ENCODE measurements around the gene PRSS48.
"Not testable (repeated sequence)": the region's sequence is repeated elsewhere in the genome, so short reads cannot be mapped to it uniquely, and the experiment has no call there.

Gene PRSS48

GRCh38 chr4:151257704-151258103 lies 19.3 kb upstream of the PRSS48 start:
- DNase-seq, result no peak
- intact Hi-C loops (cut with DNase I), result no loop called here

GRCh38 chr4:151259752-151260151 lies 17.2 kb upstream of the PRSS48 start:
- DNase-seq, result no peak

GRCh38 chr4:151260526-151260925 lies 16.4 kb upstream of the PRSS48 start:
- intact Hi-C loops (cut with DNase I), result no loop called here

More at GRCh38 chr4:151259752-151260151, 17.2 kb upstream of the PRSS48 start:
- intact Hi-C loops (cut with DNase I), result no loop called here

GRCh38 chr4:151263455-151263854 lies 13.5 kb upstream of the PRSS48 start:
- intact Hi-C loops (cut with DNase I), result no loop called here
- no peak for DNase-seq

More at GRCh38 chr4:151260526-151260925, 16.4 kb upstream of the PRSS48 start:
- no peak for DNase-seq

GRCh38 chr4:151266497-151266896 lies 10.5 kb upstream of the PRSS48 start:
- intact Hi-C loops (cut with DNase I), result no loop called here
- no peak for DNase-seq

GRCh38 chr4:151267104-151267503 lies 9.9 kb upstream of the PRSS48 start:
- no peak for DNase-seq
- intact Hi-C loops (cut with DNase I), result no loop called here

- DNase-seq, result no peak
- intact Hi-C loops (cut with DNase I), result no loop called here
Measured at GRCh38 chr4:151267822-151268535, 9.0 kb upstream of the PRSS48 start.

GRCh38 chr4:151268905-151269304 lies 8.1 kb upstream of the PRSS48 start:
- DNase-seq; intact Hi-C loops (cut with DNase I): not testable (repeated sequence)

- intact Hi-C loops (cut with DNase I), result no loop called here
- no peak for DNase-seq
Measured at GRCh38 chr4:151284534-151285245, 7.7 kb downstream of the PRSS48 start.

GRCh38 chr4:151287409-151287808 lies 10.4 kb downstream of the PRSS48 start:
- DNase-seq, result no peak
- intact Hi-C loops (cut with DNase I), result no loop called here

GRCh38 chr4:151291485-151291884 lies 14.5 kb downstream of the PRSS48 start:
- no peak for DNase-seq

GRCh38 chr4:151292038-151292437 lies 15.1 kb downstream of the PRSS48 start:
- intact Hi-C loops (cut with DNase I), result no loop called here
- DNase-seq, result no peak

More at GRCh38 chr4:151291485-151291884, 14.5 kb downstream of the PRSS48 start:
- intact Hi-C loops (cut with DNase I), result no loop called here

- no peak for DNase-seq
- intact Hi-C loops (cut with DNase I), result no loop called here
Measured at GRCh38 chr4:151294833-151295496, 18.0 kb downstream of the PRSS48 start.

GRCh38 chr4:151296227-151296626 lies 19.3 kb downstream of the PRSS48 start:
- intact Hi-C loops (cut with DNase I), result no loop called here

GRCh38 chr4:151297170-151297569 lies 20.2 kb downstream of the PRSS48 start:
- DNase-seq, result no peak
- intact Hi-C loops (cut with DNase I), result no loop called here

More at GRCh38 chr4:151296227-151296626, 19.3 kb downstream of the PRSS48 start:
- no peak for DNase-seq

- intact Hi-C loops (cut with DNase I), result no loop called here
- DNase-seq, result no peak
Measured at GRCh38 chr4:151302432-151302831, 25.5 kb downstream of the PRSS48 start.

- intact Hi-C loops (cut with DNase I), result no loop called here
- DNase-seq, result no peak
Measured at GRCh38 chr4:151304226-151304625, 27.3 kb downstream of the PRSS48 start.

- intact Hi-C loops (cut with DNase I), result no loop called here
- DNase-seq, result no peak
Measured at GRCh38 chr4:151304755-151305154, 27.8 kb downstream of the PRSS48 start.

GRCh38 chr4:151310124-151310728 lies 33.3 kb downstream of the PRSS48 start:
- DNase-seq, result no peak
- intact Hi-C loops (cut with DNase I), result no loop called here

- DNase-seq, result no peak
- intact Hi-C loops (cut with DNase I), result no loop called here
Measured at GRCh38 chr4:151313306-151314009, 36.5 kb downstream of the PRSS48 start.
